HG02623 (cell line): ENCODE results near the gene RASD1.

Experiments
- ATAC-seq: cut with Tn5 transposase; IDR thresholded peaks from one replicate; pipeline ENCODE4 v1.9.1; 2021; ENCODE audit warnings: moderate library complexity; ENCODE audit not compliant: unreplicated experiment

RASD1 gene

DNA sequence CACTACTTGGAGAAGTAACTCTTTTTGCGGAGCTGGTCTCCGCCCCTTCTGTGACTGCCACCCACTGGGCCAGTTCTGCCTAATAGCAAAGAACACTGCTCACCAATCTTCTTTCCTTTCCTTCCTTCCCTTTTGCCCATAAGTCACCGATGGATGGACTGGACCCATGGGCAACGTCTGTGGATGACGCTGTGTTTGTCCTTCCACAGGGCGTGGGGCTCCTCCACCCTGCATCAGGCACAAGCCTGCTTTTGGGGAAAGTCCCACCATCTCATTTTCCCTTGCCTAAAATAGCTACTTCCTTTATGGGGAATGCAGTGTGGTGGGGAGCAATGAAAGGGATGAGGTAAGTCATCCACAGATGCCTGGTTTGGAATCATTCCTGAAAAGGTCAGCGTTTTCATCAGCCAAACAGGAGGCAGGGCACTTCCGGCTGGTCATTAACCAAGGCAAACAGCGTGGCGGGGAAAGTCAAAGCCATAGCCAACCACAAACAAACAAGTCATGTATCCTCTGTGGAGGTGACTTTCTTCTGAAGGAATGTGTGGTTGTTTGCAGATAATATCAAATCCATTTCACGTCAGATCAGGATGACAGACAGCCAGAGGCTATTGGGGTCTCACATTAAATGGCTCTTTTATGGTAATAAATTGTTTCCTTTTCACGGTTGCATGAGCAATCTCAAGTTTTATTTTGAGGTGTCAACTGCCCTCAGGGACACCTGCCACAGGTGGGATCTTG, 50.1 kb downstream of the RASD1 start:
- no peak for ATAC-seq

DNA sequence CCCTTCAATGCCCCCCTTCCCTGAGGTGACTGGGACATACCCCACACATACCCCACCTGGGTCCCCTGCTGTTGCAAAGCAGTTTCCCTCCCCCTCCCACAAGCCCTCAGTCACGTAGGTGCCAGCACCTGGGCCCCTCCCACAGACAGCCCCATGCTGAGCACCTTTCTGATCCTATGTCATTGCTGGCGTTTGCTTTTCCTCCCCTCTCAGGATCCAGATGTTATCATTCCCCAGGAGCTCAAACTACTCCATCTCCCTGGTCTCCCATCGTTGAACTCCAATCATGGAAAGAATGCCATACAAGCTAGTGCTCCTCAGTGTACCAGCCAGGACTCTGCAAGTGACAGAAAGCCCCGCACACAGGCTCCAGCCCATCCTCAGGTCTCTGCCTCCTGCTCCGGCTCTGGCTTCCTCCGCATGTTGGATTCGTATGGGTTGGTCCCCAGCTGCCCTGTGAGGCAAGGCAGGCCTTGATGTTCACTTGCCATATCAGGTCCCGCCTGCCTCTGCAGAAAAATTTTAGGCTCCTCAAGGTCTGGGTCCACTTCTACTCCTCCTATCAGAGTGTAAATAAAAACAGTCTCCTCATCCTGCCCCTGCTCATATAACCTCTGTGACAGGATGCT, 50.8 kb downstream of the RASD1 start:
- ATAC-seq = no peak
